K562 (cell line): ENCODE measurements around the gene KIF5A. TPM values are rescaled to one million over a fixed set of nuclear protein-coding genes. Genes with fewer than 3 reads are reported as not detected.

ENCODE experiments used
- ATF3 ChIP-seq, 2 experiments: fragments of 450-650 bp in 1 of 2; sonication (generic) in 1 of 2; formaldehyde crosslinking in 1 of 2; IDR thresholded peaks in 1 of 2; conservative IDR thresholded peaks in 1 of 2; 2 replicates each; pipeline versions ENCODE4 v1.6.1 to v1.8.1; 2016 to 2023; ENCODE audit warnings: mild to moderate bottlenecking in 2 of 2, moderate library complexity in 2 of 2, inconsistent platforms in 1 of 2, missing genetic modification reagents in 1 of 2
- BCLAF1 ChIP-seq, 2 experiments: fragments of 450-650 bp in 1 of 2; IDR thresholded peaks; 2 replicates each; pipeline ENCODE4 v1.6.1; 2011 to 2017; ENCODE audit warnings: low read depth in 2 of 2, antibody characterized with exemption in 1 of 2, borderline replicate concordance in 1 of 2, low read length in 1 of 2, mild to moderate bottlenecking in 1 of 2, mixed read lengths in 1 of 2; ENCODE audit not compliant: control insufficient read depth in 1 of 2
- CTCF ChIP-seq, 3 experiments: IDR thresholded peaks in 2 of 3; conservative IDR thresholded peaks in 1 of 3; 2 replicates each; pipeline ENCODE4 v1.5.1; 2011 to 2012; ENCODE audit warnings: low read length in 3 of 3, mild to moderate bottlenecking in 3 of 3, control low read depth in 2 of 3, improper control_type of control experiment in 1 of 3, inconsistent platforms in 1 of 3, low read depth in 1 of 3, mixed read lengths in 1 of 3, moderate library complexity in 1 of 3; ENCODE audit not compliant: insufficient read depth in 2 of 3
- HEY1 ChIP-seq: fragments of 250-450 bp; sonication (Bioruptor Pico); IDR thresholded peaks from 2 replicates; pipeline ENCODE4 v1.5.0; 2020; ENCODE audit warnings: mild to moderate bottlenecking, moderate library complexity, borderline replicate concordance
- MAZ ChIP-seq, 2 experiments: fragments of 450-650 bp in 1 of 2; sonication (generic) in 1 of 2; formaldehyde crosslinking; IDR thresholded peaks in 1 of 2; conservative IDR thresholded peaks in 1 of 2; 2 replicates each; pipeline versions ENCODE4 v1.4.0 to v1.5.0; 2020; ENCODE audit warnings: mild to moderate bottlenecking in 1 of 2, missing genetic modification reagents in 1 of 2
- NCOA2 ChIP-seq, 2 experiments: fragments of 450-650 bp; IDR thresholded peaks; 2 replicates each; pipeline ENCODE4 v1.6.1; 2018; ENCODE audit warnings: mild to moderate bottlenecking in 2 of 2, moderate library complexity in 1 of 2; ENCODE audit not compliant: partially characterized antibody in 2 of 2
- PRPF4 ChIP-seq: fragments of 200-400 bp; formaldehyde crosslinking; IDR thresholded peaks from one replicate; pipeline ENCODE4 v1.6.1; 2017; ENCODE audit warnings: low read length, low read depth, mild to moderate bottlenecking; ENCODE audit not compliant: insufficient read depth, poor library complexity, severe bottlenecking
- RBM15 ChIP-seq: fragments of 200-400 bp; formaldehyde crosslinking; IDR thresholded peaks from 2 replicates; pipeline ENCODE4 v1.6.1; 2018; ENCODE audit warnings: mild to moderate bottlenecking, low read length, moderate library complexity; ENCODE audit not compliant: insufficient read depth
- USF1 ChIP-seq: sonication (generic); formaldehyde crosslinking; IDR thresholded peaks from 2 replicates; pipeline ENCODE4 v1.9.0; 2022; ENCODE audit warnings: mild to moderate bottlenecking, missing genetic modification reagents
- VEZF1 ChIP-seq: fragments of 200-800 bp; sonication (Bioruptor generic); IDR thresholded peaks from 2 replicates; pipeline ENCODE4 v1.6.1; 2017; ENCODE audit warnings: missing genetic modification characterization, missing compliant biosample characterization
- ZBTB8A ChIP-seq: fragments of 450-650 bp; IDR thresholded peaks from 2 replicates; pipeline ENCODE4 v1.6.1; 2018; ENCODE audit warnings: mild to moderate bottlenecking, moderate library complexity; ENCODE audit not compliant: partially characterized antibody
- ZNF121 ChIP-seq: sonication (generic); formaldehyde crosslinking; conservative IDR thresholded peaks from 2 replicates; pipeline ENCODE4 v1.8.0; 2022; ENCODE audit warnings: missing genetic modification reagents
- ZNF507 ChIP-seq: conservative IDR thresholded peaks from 2 replicates; pipeline ENCODE4 v1.6.1; 2017; ENCODE audit warnings: missing genetic modification characterization, missing compliant biosample characterization
- polyA plus RNA-seq, 8 experiments: library from polyadenylated mRNA; depleted of rRNA in 4 of 8; stranded (reverse) in 5 of 8; unstranded in 3 of 8; fragments of >200 nt; fragmentation: Nextera tagmentation in 2 of 8; fragmentation: Illumina TruSeq in 1 of 8; extraction: Ambion mirVana in 2 of 8; extraction: Trizol in 1 of 8; gene quantifications; 2 replicates each; pipeline versions ENCODE4 v1.2.1 to v1.2.3, GENCODE V29; 2011 to 2014; ENCODE audit warnings: inconsistent platforms in 1 of 8, missing spikeins in 1 of 8
- total RNA-seq, 7 experiments: library from RNA; depleted of rRNA in 6 of 7; stranded (reverse); fragments of >200 nt in 6 of 7; fragmentation: Illumina TruSeq in 2 of 7; extraction: Trizol in 2 of 7; gene quantifications; 2 replicates each; pipeline versions ENCODE4 v1.2.1 to v1.2.3, GENCODE V29; 2011 to 2021; ENCODE audit warnings: low replicate concordance in 1 of 7

Gene KIF5A
- total and polyA plus RNA-seq, 9 of the 15 experiments (the other 6 are each of a cell fraction or from before 2014, with no cell fraction given) = 3.4 to 17.7 (median 8.0) TPM

- TF ChIP-seq HEY1 (CRISPR knock-in tag) (no peak), ZNF121 (CRISPR knock-in tag) (no peak), MAZ (CRISPR knock-in tag; conservative IDR thresholded peaks at IDR 0.05 in 1 of 2, IDR thresholded peaks at IDR 0.05 in 1 of 2) (peak in 1 of 2 experiments; percentile 46; a peak in 1 of 4 replicates), ATF3 (IDR thresholded peaks at IDR 0.05) (peak; percentile 80), ATF3 (CRISPR knock-in tag; conservative IDR thresholded peaks at IDR 0.05) (no peak), ZNF507 (tag) (no peak), RBM15 (no peak), CTCF (IDR thresholded peaks at IDR 0.05 in 2 of 3, conservative IDR thresholded peaks at IDR 0.05 in 1 of 3; ENCODE audit: insufficient read depth in 2 of 3, low read depth in 1 of 3, low read length in 3 of 3) (no peak), USF1 (CRISPR knock-in tag) (no peak), ZBTB8A (no peak), BCLAF1 (IDR thresholded peaks at IDR 0.05; ENCODE audit: borderline replicate concordance in 1 of 2, control insufficient read depth in 1 of 2, low read depth in 2 of 2, low read length in 1 of 2) (no peak), PRPF4 (no peak), VEZF1 (CRISPR knock-in tag) (no peak), NCOA2 (IDR thresholded peaks at IDR 0.05; ENCODE audit: partially characterized antibody in 2 of 2) (no peak)
Observed at GRCh38 chr12:57548488-57548887, 1.4 kb upstream of the KIF5A start (continued).
